HK-2 (cell line): Measurements from ENCODE around the gene MRPL9.

Experiments used
- DNase-seq: peaks from one replicate; pipeline ENCODE4 v3.0.0-alpha.2; 2018; ENCODE audit not compliant: unreplicated experiment

The MRPL9 gene

DNA sequence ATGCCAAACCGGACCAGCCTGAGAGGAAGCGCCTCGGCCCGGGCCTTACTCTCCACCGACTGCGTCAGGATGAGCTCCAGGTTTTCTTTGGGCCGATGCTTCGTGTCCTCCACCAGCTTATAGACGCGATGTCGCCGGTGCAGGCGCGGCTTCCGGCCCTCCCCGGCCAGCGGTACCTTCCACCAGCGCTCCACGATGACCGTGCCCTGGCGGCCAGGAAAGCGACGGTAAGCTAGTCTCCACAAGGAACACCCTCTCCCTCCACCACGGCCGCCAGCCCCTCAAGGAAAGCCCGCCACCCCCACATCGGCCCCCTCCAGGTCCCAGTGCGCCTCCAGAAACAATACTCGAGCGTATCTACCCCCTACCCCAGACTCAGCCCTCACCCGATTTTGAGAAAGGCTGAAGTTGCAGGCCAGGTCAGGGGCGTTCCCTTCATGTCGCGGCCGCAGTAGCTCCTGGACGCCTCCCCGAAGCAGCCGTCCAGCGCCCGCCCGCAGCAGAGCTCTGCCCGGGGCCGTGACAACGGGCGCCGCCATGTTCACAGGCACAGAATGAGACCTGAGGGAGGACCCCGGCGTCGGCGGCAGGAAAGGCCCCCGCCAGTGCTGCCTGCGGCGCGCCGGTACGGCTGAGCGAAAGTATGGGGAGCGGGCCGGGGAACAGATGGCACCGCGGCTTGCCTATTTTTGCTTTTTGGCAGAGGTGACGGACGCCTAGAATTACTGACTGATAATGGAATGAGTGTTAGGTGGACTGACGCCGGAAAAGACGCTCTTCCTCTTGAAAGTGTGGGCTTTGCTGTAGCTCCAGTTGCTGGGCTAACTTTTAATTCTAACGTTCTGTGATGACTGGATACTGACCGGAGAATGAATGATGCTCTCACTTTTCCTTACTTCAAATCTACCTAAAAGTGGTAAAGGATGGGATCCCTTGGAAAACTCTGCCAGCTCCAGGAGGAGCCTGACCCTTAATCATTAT is at the start of gene MRPL9:
Gene MRPL9, minus strand, starts transcription at position 556 of the 981 bp plus-strand sequence. Its CDS starts 17 bp downstream, at position 539.
- DNase-seq, result peak; percentile 83

DNA sequence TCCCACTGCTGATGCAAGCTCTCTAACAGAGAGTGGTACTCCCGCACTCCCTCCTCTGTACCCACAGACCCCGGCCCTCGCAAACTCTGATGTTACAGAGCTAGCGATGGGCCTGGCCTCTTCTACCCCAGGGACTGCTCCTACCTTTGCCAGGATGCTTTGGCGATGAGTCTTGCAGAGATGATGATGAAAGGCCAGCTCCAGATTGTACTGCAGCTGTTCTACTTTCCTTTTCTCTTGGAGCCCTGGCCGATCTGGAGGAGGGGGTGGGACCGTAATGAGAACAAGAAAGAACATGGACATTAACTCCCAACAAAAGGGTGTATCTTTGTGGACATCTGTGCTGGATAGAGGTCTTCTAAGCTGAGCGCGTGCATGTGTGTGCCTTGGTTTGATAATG is 47.9 kb upstream of the MRPL9 start:
- DNase-seq, result no peak

DNA sequence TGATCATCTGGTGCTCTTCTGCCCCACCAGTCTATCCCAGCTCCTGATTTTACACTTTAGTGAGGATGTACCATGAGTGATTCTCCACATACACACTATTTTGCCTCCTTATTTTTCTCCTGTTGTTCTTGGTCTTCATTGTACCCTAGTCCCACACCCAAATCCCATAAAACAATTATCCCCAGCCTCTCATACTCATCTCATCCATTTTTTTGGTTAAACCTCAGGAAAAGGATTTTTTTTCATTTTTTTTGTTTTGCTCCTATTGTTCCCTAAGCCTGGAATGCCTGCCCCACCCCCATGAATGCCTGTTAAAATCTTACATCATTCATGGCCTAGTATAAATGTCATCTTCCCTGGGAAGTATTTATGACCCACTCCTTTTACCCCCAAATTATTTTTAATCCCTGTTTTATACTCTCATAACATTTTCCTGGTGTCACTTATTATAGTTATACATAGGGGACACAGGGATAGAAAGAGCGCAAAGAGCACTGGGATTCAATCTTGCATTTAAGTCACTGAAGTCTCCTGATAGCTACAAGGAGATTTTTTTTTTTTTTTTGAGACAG is 46.8 kb upstream of the MRPL9 start:
- DNase-seq, result no peak

DNA sequence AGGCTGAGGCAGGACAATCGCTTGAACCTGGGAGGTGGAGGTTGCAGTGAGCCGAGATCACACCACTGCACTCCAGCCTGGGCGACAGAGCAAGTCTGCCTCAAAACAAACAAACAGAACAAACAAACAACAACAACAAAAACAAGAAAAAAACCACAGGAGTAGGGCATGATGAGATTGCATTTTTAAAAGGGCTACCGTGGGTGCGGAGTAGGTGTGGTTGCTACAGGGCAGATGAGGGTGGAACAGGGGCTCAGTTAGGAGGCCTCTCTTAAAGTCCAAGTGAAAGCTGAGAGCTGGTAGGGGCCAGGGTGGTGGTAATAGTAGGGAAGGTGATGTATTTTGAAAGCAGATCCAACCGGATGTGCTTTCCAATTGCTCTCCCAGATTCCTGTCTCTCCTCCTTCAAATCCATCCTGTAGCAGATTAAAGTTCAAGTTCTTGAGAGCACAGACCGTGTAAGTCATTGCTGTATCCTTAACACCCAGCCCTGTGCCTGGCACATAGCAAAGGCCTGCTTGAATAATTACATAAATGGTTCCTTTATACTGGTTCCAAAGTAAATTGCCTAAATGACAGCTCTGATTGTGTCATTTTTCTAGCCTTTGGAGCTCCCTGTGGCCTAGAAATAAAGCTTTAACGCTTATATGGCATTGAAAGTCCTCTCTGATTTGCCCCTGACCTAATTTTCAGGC is 46.1 kb upstream of the MRPL9 start:
- DNase-seq, result no peak

DNA sequence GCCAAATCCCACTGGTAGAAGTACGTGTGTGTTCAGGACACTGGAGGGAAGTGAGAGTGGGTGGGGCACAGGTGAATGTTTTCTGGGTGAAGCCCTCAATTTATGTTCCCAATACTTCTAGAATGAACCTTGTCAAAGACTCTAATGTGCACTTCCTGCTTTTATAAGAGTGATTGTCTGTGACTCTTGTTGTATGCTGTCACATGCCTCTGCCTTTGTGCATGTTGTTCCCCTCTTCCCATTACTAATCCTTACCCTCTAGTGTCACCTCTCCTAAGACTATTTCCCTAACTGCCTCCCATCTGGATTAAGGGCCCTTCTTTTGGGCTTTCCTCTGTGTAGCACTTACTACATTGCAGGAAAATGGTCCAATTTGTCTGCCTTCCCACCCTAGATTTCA is 44.5 kb upstream of the MRPL9 start:
- no peak for DNase-seq

DNA sequence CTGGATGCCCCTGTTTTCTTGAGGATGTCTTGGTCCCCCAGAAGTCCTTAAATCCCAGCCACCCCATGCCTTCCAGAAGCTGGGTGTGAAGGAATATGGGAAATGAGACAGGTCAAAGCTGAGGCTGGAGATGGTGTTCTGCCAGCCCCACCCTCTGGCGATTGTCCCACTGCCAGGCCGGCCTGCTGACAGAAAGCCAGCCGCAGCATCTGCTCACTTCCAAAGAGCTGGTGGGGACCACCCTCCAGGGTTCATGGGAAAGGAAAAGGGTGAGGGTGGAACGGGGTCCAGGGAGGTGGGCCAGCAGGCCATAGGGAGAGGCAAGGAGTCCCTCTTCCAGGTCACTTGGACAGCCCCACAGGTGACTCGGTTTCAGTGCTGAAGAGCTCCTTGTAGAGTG is 43.8 kb upstream of the MRPL9 start:
- DNase-seq, result no peak

DNA sequence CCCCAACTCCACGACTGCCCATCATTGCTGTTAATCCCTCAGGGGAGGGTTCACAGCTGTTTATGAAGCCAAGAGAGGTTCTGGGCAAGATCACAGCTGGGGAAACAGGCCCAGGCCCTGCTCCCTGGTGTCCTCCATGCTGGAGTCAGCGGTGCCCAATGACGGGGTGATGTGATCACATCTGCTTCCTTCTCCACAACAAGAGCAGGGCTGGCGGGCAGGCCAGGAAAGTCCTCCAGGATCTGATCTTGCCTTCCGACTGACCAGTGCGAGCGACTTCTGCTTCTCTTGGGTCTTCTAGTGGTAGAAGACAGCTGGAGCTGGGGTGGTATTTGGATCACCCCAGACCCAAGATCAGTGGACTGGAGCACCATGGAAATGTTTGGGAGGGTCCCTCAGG is 42.9 kb upstream of the MRPL9 start:
- DNase-seq, result no peak

DNA sequence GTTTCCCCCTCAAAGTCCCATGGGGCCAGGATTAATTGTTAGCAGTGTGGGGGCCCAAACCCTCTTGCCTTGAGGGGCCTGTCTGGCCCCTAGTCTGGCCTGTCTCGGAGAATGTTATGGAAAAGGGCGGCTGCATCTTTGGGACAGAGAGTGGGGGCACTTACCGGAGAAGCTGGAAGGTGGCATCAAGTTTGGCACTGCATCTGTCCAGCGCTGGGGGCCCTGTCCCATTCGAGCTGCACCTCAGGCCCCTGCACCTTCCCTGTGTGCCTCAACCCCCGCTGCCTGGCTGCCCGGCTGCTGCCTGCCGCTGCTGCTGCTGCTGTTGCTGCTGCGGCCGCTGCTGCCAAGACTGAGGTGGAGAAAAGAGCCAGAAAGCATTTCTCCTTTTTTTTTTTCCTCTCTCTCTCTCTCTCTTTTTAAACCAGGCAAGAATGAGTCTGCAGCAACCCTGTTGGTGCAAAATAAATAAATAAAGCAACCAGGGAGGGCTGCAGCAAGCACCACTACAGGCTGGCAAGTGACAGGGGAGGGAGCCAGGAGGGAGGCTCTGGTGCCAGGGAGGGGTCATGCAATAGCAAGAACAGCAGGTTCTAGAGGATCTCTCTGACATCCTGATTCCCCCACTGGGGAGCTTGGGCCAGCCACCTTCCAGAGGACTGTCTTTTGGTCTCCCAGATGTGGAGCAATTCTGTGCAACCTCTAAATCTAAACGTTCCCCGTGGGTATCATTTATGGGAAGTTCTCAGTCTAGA is 41.9 kb upstream of the MRPL9 start, which contains the start of gene LINGO4:
Gene LINGO4, minus strand, starts transcription at position 354 of the 755 bp plus-strand sequence. CDS start 2,715 bp downstream, outside the sequence.
- no peak for DNase-seq

DNA sequence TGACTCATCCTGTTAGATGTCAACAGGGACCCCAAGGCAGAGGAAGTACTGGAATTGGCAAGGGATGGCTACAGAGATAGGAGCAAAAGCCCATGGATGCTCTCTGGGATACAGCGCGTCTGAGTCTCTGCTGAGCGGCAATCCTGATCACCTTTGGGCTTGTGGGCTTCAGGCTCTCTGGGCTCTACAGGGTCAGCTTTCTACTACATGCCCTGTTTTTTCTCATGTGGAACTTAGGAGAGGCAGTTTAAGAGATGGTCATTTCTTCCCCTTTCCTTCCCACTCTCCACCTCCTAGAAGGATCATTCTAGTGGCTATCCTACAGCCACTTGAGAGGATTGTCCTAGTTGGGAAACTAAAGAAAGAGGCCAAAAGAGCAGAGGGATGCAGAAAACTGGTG is 40.6 kb upstream of the MRPL9 start:
- no peak for DNase-seq

DNA sequence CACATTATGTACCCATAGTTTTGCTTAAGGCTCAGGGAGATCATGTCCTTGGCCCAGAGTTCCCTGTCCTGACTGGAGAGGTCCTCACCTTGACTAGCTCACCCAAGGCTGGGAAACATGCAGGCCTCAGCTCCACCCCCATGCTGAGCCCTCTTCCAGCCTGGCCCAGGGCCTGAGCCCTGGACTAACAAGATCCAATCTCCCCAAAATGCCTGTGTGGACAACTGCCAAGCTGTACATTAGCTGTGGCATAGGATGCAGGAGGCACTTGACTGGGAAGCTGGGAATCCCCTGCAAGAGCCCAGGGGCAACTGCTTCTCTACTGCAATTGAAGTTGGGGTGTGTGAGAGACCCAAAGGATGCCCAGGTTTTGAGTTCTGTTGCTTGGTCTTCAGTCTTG is 39.9 kb upstream of the MRPL9 start:
- no peak for DNase-seq

DNA sequence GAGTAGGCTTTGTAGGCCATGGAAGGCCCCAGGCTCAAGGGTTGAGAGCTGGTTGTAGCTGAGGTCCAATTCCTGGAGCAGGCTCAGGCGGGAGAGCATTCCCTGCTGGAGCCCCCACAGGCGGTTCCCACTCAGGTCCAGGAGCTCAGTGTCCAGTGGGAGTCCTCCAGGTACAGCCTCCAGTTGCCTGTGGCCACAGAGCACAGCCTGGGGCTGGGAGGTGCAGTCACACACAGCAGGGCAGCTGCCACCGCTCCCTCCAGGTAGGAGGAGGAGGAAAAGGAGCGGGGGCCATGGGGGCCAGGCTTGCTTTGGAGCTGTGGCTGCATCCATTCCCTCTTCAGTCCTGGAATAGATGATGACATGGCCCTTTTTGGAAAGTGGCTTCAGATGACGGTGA is 39.1 kb upstream of the MRPL9 start:
- no peak for DNase-seq

DNA sequence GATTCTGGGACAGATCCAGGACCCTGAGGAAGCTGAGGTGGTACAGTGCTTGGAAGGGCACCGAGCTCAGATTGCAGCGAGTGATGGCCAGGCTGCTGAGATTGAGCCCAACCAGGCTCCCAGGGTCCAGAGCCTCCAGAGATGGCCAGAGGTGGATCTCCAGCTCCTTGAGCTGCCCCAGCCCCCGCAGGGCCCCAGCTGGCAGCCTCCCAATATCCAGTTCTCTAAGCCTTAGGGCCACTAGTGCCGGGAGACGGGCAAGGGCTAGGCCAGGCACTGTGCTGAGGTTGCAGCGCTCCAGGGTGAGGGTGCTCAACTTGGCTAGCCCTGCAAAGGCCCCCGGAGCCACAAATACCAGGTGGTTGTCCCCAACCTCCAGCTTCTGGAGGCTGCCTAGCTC is 38.5 kb upstream of the MRPL9 start:
- DNase-seq, result no peak

DNA sequence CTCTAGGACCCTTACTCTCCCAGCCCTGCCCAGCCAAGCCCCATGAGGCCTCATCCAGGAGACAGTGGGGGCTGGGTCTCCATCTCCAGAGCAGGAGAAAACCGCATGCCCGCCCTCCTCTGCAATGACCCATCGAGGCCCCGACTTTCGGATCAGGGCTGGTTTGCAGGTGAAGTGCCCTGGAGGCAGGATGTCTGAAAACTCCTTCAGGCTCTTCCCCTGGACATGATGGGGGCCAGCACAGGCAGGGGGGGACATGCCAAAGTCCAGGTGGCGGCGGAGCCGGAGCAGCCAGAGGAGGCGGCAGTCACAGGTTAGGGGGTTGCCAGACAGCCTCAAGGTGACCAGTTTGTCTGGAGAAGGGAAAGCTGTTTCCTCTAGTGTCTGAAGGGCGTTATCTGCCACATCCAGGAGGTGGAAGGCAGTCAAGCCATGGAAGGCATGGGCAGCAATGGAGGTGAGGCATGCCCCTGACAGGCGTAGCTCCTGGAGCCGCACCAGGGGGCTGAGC is 38.1 kb upstream of the MRPL9 start:
- no peak for DNase-seq

DNA sequence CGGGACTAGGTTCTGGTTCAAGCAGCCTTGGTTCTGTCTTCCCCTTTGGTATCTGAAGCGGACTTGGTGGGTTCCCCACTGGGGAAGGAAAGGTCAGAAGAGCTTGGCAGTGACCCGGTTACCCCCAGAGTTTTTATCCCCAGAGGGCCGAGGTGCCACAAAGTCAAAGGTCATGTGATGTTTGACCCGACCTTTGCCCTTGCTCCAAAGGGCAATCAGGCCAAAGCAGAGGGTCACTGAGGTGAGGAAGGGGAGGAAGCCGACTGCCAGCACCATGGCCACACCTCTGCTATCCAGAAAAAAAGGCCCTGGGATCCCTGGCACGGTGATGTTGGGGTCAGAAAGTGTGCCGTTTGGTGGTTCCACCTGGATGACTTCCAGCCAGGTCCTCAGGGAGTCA is 37.5 kb upstream of the MRPL9 start:
- no peak for DNase-seq

DNA sequence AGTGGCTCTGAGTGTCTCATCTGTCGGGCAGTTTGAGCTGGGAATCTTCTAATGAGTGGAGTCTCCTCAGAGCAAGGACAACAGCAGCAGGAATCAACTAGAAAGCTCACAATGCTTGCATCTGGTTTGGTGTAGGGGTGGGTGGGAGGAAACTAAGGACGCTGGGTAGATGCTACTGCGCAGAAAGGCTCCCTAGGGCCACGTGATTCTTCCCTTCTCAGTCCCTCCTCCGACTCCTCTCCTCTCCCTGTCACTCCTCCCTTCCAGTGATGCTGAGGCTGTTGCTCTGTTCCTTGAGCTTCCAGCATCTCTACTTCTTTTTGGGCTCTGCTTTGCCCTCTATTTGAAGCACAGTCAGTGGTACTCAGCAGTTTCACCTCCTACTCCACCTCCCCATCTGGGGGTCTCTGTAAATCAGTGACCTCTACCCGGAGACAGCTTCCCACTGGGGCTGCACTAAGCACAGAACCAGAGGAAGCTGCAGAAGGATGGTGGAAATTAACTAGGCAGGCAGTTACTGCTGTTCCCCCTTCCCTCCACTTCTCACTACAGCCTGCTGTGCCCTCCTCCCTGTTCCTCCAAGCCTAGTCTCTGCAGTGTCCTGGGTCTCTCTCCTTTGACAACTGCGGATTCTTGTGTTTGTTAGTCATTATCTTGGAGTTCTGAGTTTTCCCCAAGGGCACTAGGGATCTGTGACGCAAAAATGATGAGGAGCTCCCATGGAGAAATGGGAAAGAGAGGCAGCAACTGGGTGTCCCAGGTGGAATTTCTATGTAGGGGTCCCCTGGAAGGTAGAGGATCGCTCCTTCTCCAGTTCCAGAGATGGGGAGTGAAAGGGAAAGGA is 36.1 kb upstream of the MRPL9 start:
- DNase-seq, result no peak

DNA sequence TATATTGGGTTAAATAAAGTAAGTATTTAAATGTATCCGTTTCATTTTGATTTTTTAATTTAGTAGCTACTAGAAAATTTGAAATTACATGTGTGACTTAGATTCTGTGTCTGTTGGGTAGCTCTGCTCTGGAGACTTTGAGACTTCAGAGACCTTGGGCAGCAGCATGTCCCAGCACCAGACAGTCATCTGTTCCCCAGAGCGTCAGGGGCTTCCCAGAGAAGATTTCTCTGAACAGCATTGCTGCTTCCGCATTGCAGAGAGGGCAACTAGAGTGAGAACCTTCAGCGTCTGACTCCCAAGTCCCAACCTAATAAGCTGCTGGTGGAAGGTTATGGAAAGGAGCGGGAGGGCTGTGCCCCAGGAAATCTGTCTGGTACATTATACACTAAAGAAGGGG is 35.3 kb upstream of the MRPL9 start:
- no peak for DNase-seq

DNA sequence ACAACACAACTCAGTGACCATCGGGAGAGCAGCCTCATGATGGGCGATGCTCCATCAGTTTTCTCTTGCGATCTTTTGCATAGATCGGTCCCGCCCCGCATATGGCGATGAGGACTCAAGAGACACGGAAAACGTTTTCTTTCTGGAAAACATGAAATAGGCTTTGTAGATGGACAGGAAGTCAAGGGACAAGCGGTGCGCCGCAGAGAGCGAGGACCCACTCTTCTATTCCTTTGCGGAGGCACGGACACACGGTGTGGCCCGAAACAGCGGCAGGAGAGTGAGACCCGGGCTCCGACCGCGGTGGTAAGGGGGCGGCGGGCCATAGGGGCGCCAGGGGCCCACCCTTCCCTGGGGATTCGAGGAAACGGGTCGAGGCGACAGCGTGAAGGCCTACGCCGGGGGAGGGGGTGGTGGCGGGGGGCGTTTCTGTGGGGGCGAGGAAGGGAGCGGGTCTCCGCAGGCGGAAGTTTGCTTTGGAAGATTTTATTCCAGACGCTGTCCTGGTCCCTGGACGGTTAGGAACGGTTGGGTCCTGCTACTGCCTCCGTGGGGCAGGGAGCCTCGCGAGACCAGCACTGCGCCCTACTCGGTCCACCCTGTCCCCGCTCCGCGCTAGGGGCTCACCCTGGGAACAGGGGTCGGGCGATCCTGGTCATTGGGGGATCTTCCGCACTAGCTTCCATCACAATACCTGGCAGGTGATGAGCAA is 27.8 kb upstream of the MRPL9 start:
- DNase-seq, result peak; percentile 41

DNA sequence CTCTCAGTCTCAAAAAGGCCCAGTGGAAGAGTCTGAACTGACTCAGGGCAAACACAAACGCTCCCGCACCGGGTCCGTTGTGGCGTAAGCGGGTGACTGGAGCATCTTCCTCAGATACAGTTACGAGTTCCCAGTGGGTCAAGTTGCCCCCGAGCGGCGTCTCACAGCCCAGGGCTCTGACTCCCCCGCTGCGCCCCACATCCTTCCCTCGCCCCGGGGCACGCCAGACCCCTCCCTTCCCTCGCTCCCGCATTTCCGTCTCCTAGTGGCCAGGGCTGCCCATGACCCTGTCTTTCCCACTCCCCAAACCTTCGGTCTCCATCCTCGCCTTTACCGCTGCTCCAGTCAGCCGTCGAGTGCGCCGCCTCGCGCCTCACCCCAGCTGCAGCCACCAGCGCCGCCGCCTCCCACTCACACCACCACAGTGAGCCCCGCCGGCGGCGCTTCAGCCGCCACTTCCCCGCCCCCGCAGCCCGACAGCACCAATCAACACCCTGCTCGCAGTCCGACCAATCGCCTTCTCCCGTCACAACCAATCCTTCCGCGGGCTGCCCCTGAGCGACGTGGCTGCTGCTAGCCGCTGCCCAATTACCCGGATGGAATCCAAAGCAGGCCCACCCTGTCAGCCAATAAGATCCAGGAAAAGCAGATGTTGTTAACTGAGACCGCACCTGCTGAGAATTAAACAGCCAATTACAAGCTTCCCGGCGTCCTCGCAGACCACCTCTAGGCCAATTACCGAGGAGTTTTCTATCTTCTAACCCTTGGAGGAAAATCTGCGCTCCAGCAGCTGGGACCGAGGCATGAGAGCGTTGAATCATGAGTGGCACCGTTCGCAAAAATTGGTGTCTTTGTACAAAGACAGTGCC is 27.0 kb upstream of the MRPL9 start, which contains the start of gene TDRKH:
Gene TDRKH, minus strand, starts transcription at position 430 of the 869 bp plus-strand sequence. CDS start 7,478 bp downstream, outside the sequence.
- peak; percentile 99 for DNase-seq

DNA sequence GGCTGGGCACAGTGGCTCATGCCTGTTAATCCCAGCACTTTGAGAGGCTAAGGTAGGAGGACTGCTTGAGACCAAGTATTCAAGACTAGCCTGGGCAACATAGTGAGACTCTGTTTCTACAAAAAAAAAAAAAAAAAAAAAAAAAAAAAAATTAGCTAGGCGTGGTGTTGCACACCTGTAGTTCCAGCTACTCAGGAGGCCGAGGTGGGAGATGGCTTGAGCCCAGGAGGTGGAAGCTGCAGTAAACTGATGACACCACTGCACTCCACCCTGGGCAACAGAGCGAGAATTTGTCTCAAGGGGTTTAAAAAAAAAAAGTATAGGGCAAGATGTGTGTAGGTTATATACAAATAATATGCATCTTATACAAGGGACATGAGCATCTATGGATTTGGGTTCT is 24.4 kb upstream of the MRPL9 start:
- DNase-seq, result no peak
